ENCODE results near the gene SYT1. TPM values are rescaled to one million over a fixed set of nuclear protein-coding genes. Genes with fewer than 3 reads are reported as not detected.

Gene SYT1
- total and polyA plus RNA-seq, 12 donors, result 0.03 to 0.36 (median 0.15) TPM; not detected in 5

GRCh38 chr12:79296133-79296532, 431.6 kb downstream of the SYT1 start:
- Histone ChIP-seq H3K36me3 (no peaks in the 10 kb centered on the region), H3K4me1 (no peaks in the 10 kb centered on the region), H3K27ac (no peak overlapping the region), H3K4me3 (no peak overlapping the region), H3K9me3 (no peaks in the 10 kb centered on the region), H3K27me3 (no peaks in the 10 kb centered on the region)
- ATAC-seq (no peak), DNase-seq (no peak)
- intact Hi-C loops (cut with DNase I), result no loop called here
- WGBS, 2 donors, result 85 to 91% methylated on average over 5 of the region's 5 CpGs
- TF ChIP-seq CTCF (IDR thresholded peaks at IDR 0.05), result no peak

GRCh38 chr12:79296871-79297270, 432.3 kb downstream of the SYT1 start:
- intact Hi-C loops (cut with DNase I), result no loop called here
- H3K4me3 ChIP-seq, result no peak overlapping the region
- no peaks in the 10 kb centered on the region for H3K4me1 ChIP-seq
- no peaks in the 10 kb centered on the region for H3K36me3 ChIP-seq
- ATAC-seq (no peak), DNase-seq (no peak)
- no peak for TF ChIP-seq CTCF (IDR thresholded peaks at IDR 0.05)
- no peak overlapping the region for H3K27ac ChIP-seq
- 78 to 84% methylated on average over 4 of the region's 4 CpGs for WGBS, 2 donors
- H3K9me3 ChIP-seq, result no peaks in the 10 kb centered on the region
- H3K27me3 ChIP-seq, result no peaks in the 10 kb centered on the region

GRCh38 chr12:79298506-79298905, 433.9 kb downstream of the SYT1 start:
- Histone ChIP-seq H3K27ac (no peak overlapping the region), H3K36me3 (no peaks in the 10 kb centered on the region), H3K4me1 (peaks cover 0 to 5% (median 0%) of the 10 kb centered on the region in 9 donors), H3K27me3 (no peaks in the 10 kb centered on the region), H3K9me3 (no peaks in the 10 kb centered on the region), H3K4me3 (no peak overlapping the region)
- ATAC-seq, result no peak
- DNase-seq, result no peak
- intact Hi-C loops (cut with DNase I), result no loop called here
- no peak for TF ChIP-seq CTCF (IDR thresholded peaks at IDR 0.05)

- no peaks in the 10 kb centered on the region for H3K27me3 ChIP-seq
- H3K27ac ChIP-seq, result no peak overlapping the region
- peaks cover 0 to 5% (median 0%) of the 10 kb centered on the region in 9 donors for H3K4me1 ChIP-seq
- no peaks in the 10 kb centered on the region for H3K36me3 ChIP-seq
- ATAC-seq (no peak), DNase-seq (no peak)
- 65 to 67% methylated on average over 5 of the region's 5 CpGs for WGBS, 2 donors
- no peak overlapping the region for H3K4me3 ChIP-seq
- TF ChIP-seq CTCF (IDR thresholded peaks at IDR 0.05), result no peak
- no peaks in the 10 kb centered on the region for H3K9me3 ChIP-seq
- intact Hi-C loops (cut with DNase I), result no loop called here
Measured at GRCh38 chr12:79299447-79300198, 435.0 kb downstream of the SYT1 start.

Measured in heart right ventricle (tissue), 16 donors.